Progenitor cell of endocrine pancreas (in vitro differentiated cells): ENCODE measurements around the gene GPLD1. TPM values are rescaled to one million over a fixed set of nuclear protein-coding genes. Genes with fewer than 3 reads are reported as not detected.

Experiments used
- DNase-seq: peaks from one replicate; pipeline ENCODE4 v3.0.0; 2021; ENCODE audit warnings: low spot score; ENCODE audit not compliant: unreplicated experiment
- H3K27ac Mint-ChIP-seq: 2 replicates; pipeline ENCODE4 v1.8.0; 2021; ENCODE audit warnings: mild to moderate bottlenecking, moderate library complexity, mixed read lengths
- H3K27me3 Mint-ChIP-seq: 2 replicates; pipeline ENCODE4 v1.8.0; 2021; ENCODE audit warnings: mixed read lengths
- H3K36me3 Mint-ChIP-seq: 2 replicates; pipeline ENCODE4 v1.8.0; 2022; ENCODE audit warnings: mixed read lengths; ENCODE audit not compliant: insufficient read depth
- H3K4me1 Mint-ChIP-seq: 2 replicates; pipeline ENCODE4 v1.8.0; 2021; ENCODE audit warnings: low read depth, mixed read lengths
- H3K4me3 Mint-ChIP-seq: 2 replicates; pipeline ENCODE4 v1.8.0; 2021; ENCODE audit warnings: low read depth, mild to moderate bottlenecking, moderate library complexity, mixed read lengths
- H3K9me3 Mint-ChIP-seq: 2 replicates; pipeline ENCODE4 v1.8.0; 2021; ENCODE audit warnings: low read depth, mixed read lengths
- total RNA-seq: library from RNA; stranded (reverse); gene quantifications from 2 replicates; pipeline ENCODE4 v1.2.1, GENCODE V29; 2021
- TF ChIP-seq, protein P1 (sequence below): fragments of 200-600 bp; sonication (generic); IDR thresholded peaks from one replicate; pipeline ENCODE4 v1.5.0; 2021; ENCODE audit warnings: antibody characterized with exemption, mild to moderate bottlenecking; ENCODE audit not compliant: unreplicated experiment

GPLD1 gene
- total RNA-seq, 1 donor from 2014 or later: 6.6 TPM

DNA sequence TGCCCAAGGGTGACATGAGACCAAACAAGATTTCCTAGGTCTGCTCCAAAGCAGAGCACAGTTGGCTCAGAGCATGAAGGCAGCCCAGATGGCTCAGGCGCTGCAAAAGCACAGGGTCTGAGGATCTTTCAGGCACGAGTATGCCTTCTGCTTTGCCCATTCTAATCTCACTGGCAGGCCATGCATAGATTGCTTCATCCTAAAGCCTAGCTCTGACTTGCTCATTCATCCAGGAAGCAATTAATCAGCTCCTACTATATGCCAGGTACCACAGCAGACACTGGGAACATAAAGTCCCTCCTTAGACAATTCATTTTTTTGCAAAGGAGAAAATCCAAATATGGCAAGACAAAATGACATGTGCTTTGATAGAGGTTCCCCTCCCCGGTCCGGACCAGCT is 31.2 kb downstream of the GPLD1 start:
- H3K27me3 Mint-ChIP-seq: no peaks in the 10 kb centered on the region
- H3K9me3 Mint-ChIP-seq: no peaks in the 10 kb centered on the region
- no peak overlapping the region for H3K27ac Mint-ChIP-seq
- no peak for DNase-seq
- H3K4me3 Mint-ChIP-seq: no peak overlapping the region
- no peaks in the 10 kb centered on the region for H3K4me1 Mint-ChIP-seq
- H3K36me3 Mint-ChIP-seq: no peaks in the 10 kb centered on the region
- TF ChIP-seq, protein P1, sequence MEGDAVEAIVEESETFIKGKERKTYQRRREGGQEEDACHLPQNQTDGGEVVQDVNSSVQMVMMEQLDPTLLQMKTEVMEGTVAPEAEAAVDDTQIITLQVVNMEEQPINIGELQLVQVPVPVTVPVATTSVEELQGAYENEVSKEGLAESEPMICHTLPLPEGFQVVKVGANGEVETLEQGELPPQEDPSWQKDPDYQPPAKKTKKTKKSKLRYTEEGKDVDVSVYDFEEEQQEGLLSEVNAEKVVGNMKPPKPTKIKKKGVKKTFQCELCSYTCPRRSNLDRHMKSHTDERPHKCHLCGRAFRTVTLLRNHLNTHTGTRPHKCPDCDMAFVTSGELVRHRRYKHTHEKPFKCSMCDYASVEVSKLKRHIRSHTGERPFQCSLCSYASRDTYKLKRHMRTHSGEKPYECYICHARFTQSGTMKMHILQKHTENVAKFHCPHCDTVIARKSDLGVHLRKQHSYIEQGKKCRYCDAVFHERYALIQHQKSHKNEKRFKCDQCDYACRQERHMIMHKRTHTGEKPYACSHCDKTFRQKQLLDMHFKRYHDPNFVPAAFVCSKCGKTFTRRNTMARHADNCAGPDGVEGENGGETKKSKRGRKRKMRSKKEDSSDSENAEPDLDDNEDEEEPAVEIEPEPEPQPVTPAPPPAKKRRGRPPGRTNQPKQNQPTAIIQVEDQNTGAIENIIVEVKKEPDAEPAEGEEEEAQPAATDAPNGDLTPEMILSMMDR: no peak

DNA sequence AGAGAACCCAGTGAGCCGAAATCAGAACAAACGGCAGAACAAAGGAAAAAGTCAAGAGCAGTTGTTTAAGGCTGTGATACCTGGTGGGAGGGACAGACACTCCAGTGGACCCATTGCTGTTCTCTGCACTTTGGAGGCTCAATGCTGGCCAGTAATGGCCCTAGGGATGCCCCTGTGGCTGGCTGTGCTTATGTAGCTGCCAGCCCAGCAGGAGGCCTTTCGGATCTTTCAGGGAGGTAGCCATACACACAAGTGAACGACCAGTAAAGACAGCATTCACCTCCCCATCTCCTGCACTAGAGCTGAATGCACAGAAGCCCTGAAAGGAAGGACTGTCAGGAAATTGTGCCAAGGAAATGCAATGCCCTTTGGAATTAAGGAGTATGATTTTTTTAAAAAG is 34.3 kb downstream of the GPLD1 start:
- Mint-ChIP-seq H3K27me3 (no peaks in the 10 kb centered on the region), H3K36me3 (no peaks in the 10 kb centered on the region), H3K4me1 (peaks cover 4% of the 10 kb centered on the region), H3K4me3 (no peak overlapping the region), H3K9me3 (no peaks in the 10 kb centered on the region), H3K27ac (no peak overlapping the region)
- TF ChIP-seq, protein P1: no peak
- DNase-seq: no peak

DNA sequence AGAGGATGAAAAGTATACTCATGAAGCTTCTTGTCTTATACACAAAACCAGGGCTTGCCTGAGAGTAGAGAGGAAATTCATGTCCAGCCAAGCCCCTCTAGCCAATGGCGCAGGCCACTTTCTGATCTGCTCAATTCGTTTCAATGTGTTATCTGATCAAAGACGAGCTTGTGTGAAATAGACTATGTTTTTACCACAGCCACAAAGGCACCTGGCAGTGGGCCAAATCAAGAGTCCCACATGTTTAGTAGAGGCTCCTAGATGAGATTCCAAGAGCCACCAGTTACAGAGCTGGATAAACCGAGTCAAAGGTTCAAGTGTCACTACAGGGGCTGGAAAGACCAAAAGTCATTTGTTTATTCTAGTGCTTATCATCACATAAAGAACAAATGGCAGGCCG is 34.9 kb downstream of the GPLD1 start:
- Mint-ChIP-seq H3K27ac (no peak overlapping the region), H3K9me3 (no peaks in the 10 kb centered on the region), H3K36me3 (no peaks in the 10 kb centered on the region), H3K4me1 (peaks cover 4% of the 10 kb centered on the region), H3K4me3 (no peak overlapping the region), H3K27me3 (no peaks in the 10 kb centered on the region)
- TF ChIP-seq, protein P1: no peak
- no peak for DNase-seq

DNA sequence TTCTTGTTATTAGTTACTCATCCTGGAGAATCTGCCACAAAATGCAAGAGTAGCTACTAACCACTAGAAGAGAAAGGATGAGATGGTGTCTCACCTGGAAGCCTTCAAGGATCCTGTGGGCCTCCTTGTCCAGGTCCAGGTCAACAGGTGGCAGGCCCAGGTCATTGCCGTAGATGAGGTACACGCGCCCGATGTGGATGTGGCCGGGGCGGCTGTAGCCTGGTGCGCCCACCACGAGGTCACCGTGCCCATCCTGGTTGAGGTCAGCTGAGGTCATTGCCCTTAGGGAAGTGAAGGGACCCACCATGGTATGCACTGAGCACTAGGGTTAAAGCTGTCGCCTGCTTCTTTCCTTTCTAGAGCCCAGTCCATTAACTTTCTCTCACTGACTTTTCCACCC is 35.5 kb downstream of the GPLD1 start:
- TF ChIP-seq, protein P1: no peak
- H3K4me3 Mint-ChIP-seq: no peak overlapping the region
- H3K27ac Mint-ChIP-seq: no peak overlapping the region
- H3K36me3 Mint-ChIP-seq: no peaks in the 10 kb centered on the region
- H3K9me3 Mint-ChIP-seq: no peaks in the 10 kb centered on the region
- no peak for DNase-seq
- no peaks in the 10 kb centered on the region for H3K27me3 Mint-ChIP-seq
- H3K4me1 Mint-ChIP-seq: peaks cover 4% of the 10 kb centered on the region

DNA sequence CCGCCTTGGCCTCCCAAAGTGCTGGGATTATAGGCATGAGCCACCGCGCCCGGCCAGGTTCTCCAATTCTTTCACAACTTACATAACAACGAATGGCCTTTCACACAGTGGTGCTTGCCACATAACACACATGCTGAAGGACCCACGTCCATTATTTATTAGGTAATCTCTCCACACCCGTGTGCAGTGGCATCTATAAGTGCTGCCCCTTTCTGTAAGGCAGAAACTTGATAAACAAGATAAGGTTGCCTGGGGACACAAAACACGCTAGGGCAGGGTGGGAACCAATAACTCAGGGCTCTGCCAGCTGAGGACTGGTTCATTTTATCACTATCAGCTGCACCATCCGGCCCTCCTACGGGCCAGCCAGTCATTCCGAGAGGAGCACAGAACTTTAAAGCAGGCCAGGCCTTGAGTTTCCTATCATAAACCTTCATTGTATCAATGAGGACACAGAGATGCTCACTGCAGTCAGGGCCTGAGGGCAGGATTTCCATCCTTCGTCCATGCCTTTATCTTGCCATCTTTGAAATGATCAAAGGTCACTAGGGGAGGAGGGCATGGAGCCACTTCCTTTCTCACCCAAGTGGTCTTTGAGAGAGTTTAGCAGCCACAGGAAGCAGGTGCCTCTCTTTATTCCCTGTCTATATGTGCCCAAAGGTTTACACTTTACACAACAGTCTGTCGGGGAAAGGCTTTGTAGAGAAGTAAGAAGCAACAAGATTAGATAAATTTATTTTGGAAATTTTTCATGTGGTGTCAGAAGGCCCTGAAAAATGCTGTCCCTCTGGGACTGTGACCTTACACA is 37.6 kb downstream of the GPLD1 start:
- no peaks in the 10 kb centered on the region for H3K27me3 Mint-ChIP-seq
- H3K27ac Mint-ChIP-seq: no peak overlapping the region
- no peak for DNase-seq
- H3K4me3 Mint-ChIP-seq: no peak overlapping the region
- peaks cover 4% of the 10 kb centered on the region for H3K4me1 Mint-ChIP-seq
- H3K9me3 Mint-ChIP-seq: no peaks in the 10 kb centered on the region
- no peaks in the 10 kb centered on the region for H3K36me3 Mint-ChIP-seq
- TF ChIP-seq, protein P1: no peak
